Measurements from ENCODE around the gene ACAD9. TPM values are rescaled to one million over a fixed set of nuclear protein-coding genes. Genes with fewer than 3 reads are reported as not detected.

Gene ACAD9
- total and polyA plus RNA-seq, 2 of the 13 experiments (the other 11 are each of a cell fraction or from before 2014, with no cell fraction given): 15.3 to 38.2 TPM

GRCh38 chr3:128942161-128942952, 62.9 kb downstream of the ACAD9 start (continued):
- TF ChIP-seq ZNF281 (CRISPR knock-in tag; IDR thresholded peaks at IDR 0.05; ENCODE audit: borderline replicate concordance) (no peak), ZNF34 (CRISPR knock-in tag; IDR thresholded peaks at IDR 0.05; ENCODE audit: borderline replicate concordance) (no peak), ATF6 (CRISPR knock-in tag; conservative IDR thresholded peaks at IDR 0.05) (no peak), FOXJ3 (CRISPR knock-in tag; IDR thresholded peaks at IDR 0.05; ENCODE audit: borderline replicate concordance) (no peak), MAF1 (CRISPR knock-in tag; IDR thresholded peaks at IDR 0.05; ENCODE audit: borderline replicate concordance) (no peak), RBM39 (IDR thresholded peaks at IDR 0.05; ENCODE audit: low read depth, low read length, poor library complexity, severe bottlenecking) (no peak), CBX1 (IDR thresholded peaks at IDR 0.05; ENCODE audit: low read depth) (no peak), ZNF143 (CRISPR knock-in tag; IDR thresholded peaks at IDR 0.05) (no peak), NR2C2 (CRISPR knock-in tag; IDR thresholded peaks at IDR 0.05; ENCODE audit: borderline replicate concordance) (no peak), LCORL (IDR thresholded peaks at IDR 0.05) (no peak), LCORL (CRISPR knock-in tag; IDR thresholded peaks at IDR 0.05) (peak; percentile 38; the same call in 1 of the 2 replicates), ZBTB4 (CRISPR knock-in tag; IDR thresholded peaks at IDR 0.05; ENCODE audit: borderline replicate concordance) (no peak), ZFP37 (CRISPR knock-in tag; IDR thresholded peaks at IDR 0.05; ENCODE audit: borderline replicate concordance) (no peak), RBM22 (optimal IDR thresholded peaks at IDR 0.05; ENCODE audit: low read length) (no peak), ZNF263 (CRISPR knock-in tag; IDR thresholded peaks at IDR 0.05) (no peak), ZNF180 (CRISPR knock-in tag; IDR thresholded peaks at IDR 0.05; ENCODE audit: borderline replicate concordance, low read depth) (no peak), KLF6 (CRISPR knock-in tag; IDR thresholded peaks at IDR 0.05) (no peak), DDIT3 (CRISPR knock-in tag; IDR thresholded peaks at IDR 0.05) (no peak)

All from HepG2 (cell line).